H1 (cell line): ENCODE data around the gene TIAM2. TPM values are rescaled to one million over a fixed set of nuclear protein-coding genes. Genes with fewer than 3 reads are reported as not detected.
A peak's percentile ranks its signal among the peaks of the same experiment; 100 is the strongest.

Experiments
- CBX5 ChIP-seq: fragments of 300-800, 300-1000 bp; sonication (generic); IDR thresholded peaks from 2 replicates; pipeline ENCODE4 v1.7.1; 2016; ENCODE audit warnings: antibody characterized with exemption, low read length, low read depth
- CHD7 ChIP-seq: fragments of 300-600 bp; sonication (generic); IDR thresholded peaks from 2 replicates; pipeline ENCODE4 v1.7.1; 2012; ENCODE audit warnings: low read length, moderate library complexity, mild to moderate bottlenecking, inconsistent platforms; ENCODE audit not compliant: insufficient replicate concordance
- EGR1 ChIP-seq: IDR thresholded peaks from 2 replicates; pipeline ENCODE4 v1.6.1; 2011; ENCODE audit warnings: low read depth, low read length, borderline replicate concordance
- HDAC6 ChIP-seq: IDR thresholded peaks from one replicate; pipeline ENCODE4 v1.7.1; 2012; ENCODE audit warnings: low read depth, mild to moderate bottlenecking, inconsistent platforms, low read length, moderate library complexity
- NRF1 ChIP-seq: IDR thresholded peaks from 2 replicates; pipeline ENCODE4 v1.6.1; 2011; ENCODE audit warnings: mild to moderate bottlenecking, low read depth, low read length, improper control_type of control experiment
- PHF8 ChIP-seq: fragments of 200-600 bp; sonication (generic); conservative IDR thresholded peaks from 2 replicates; pipeline ENCODE4 v1.7.1; 2012; ENCODE audit warnings: low read depth, mild to moderate bottlenecking, inconsistent platforms, low read length, moderate library complexity
- RFX5 ChIP-seq: IDR thresholded peaks from 2 replicates; pipeline ENCODE4 v1.6.1; 2011; ENCODE audit warnings: low read depth, low read length, improper control_type of control experiment, borderline replicate concordance
- RNF2 ChIP-seq: fragments of 200-900, 300-1000 bp; sonication (generic); IDR thresholded peaks from 2 replicates; pipeline ENCODE4 v1.7.1; 2016; ENCODE audit warnings: borderline replicate concordance, low read depth, mild to moderate bottlenecking, antibody characterized with exemption, low read length; ENCODE audit not compliant: poor library complexity, severe bottlenecking; ENCODE audit errors: missing control alignments
- TEAD4 ChIP-seq: IDR thresholded peaks from 2 replicates; pipeline ENCODE4 v1.6.1; 2012; ENCODE audit warnings: low read depth, low read length, inconsistent platforms, mixed read lengths
- polyA plus RNA-seq, 7 experiments: library from polyadenylated mRNA; depleted of rRNA in 3 of 7; stranded (reverse) in 5 of 7; unstranded in 2 of 7; fragments of >200 nt in 5 of 7; fragments of 200-250 nt in 2 of 7; gene quantifications; 1 replicate in 5 of 7; 2 replicates in 1 of 7; 4 replicates in 1 of 7; pipeline versions ENCODE4 v1.2.1 to v1.2.3, GENCODE V29; 2011 to 2013; ENCODE audit warnings: missing spikeins in 2 of 7, mixed read lengths in 2 of 7
- total RNA-seq: library from RNA; stranded (reverse); fragmentation: NEBNext Ultra II Directional; extraction: Animal tissue kit (Norgen Biotek cat#: 25700); gene quantifications from 2 replicates; pipeline ENCODE4 v1.2.1, GENCODE V29; 2021

TIAM2 gene
- total and polyA plus RNA-seq, 2 of the 8 experiments (the other 6 are each of a cell fraction or from before 2014, with no cell fraction given), result 7.4 to 23.9 TPM

DNA sequence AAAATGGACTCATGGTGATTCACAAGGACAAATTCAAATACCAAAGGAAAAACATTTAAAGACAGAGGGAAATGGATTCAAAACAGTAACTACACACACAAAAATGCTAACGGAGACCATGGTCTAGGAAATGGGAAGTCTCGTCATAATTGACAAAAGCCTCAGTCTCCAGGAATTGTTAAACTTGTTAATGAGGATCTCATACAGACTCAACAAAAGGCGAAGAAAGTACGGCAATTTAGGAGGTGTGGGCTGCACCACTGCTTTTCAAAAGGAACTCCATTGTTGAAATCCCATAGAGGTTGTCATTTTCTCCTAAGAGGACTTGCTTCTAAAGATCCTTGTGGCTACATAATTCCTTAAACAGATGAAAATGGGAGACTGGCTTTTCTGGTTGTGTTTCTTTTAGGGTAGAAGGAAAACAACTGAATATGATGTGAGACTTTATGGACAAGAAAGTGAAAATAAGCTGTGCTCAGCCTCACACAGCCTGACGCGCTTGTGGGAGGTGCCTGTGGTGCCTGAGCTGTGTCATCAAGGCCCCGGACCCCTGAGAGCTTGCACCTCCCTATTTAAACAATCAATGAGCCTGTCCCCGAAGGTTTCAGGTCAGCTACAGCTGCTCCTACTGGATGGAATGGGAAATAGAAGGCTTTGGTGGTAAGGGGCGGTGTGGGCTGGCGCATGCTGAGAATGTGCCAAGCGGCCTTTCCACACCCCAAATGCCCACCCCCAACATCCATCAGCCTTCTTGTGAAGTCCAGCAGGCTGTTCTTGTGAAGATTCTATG lies 266.2 kb downstream of the TIAM2 start (continued):
- no peak for TF ChIP-seq RNF2
- TF ChIP-seq NRF1, result no peak
- no peak for TF ChIP-seq EGR1
- peak; percentile 97 for TF ChIP-seq TEAD4
- no peak for TF ChIP-seq PHF8
- no peak for TF ChIP-seq RFX5
- no peak for TF ChIP-seq HDAC6
- TF ChIP-seq CBX5, result no peak
- TF ChIP-seq CHD7, result no peak
